Spinal cord (tissue), 10 donors: Measurements from ENCODE around the gene ERFL. TPM values are rescaled to one million over a fixed set of nuclear protein-coding genes. Genes with fewer than 3 reads are reported as not detected.

Experiments
- DNase-seq, 6 donors: peaks; one replicate each; pipeline versions ENCODE4 v3.0.0 to v3.0.0-alpha.2; 2013 to 2015; ENCODE audit warnings: low spot score in 6 of 6, low read depth in 4 of 6
- H3K27ac ChIP-seq: one replicate; pipeline ENCODE4 v1.5.1; 2013; ENCODE audit warnings: low read depth, low read length, control low read depth
- H3K27me3 ChIP-seq: one replicate; pipeline ENCODE4 v1.6.1; 2013; ENCODE audit warnings: low read length; ENCODE audit not compliant: control insufficient read depth, insufficient read depth
- H3K36me3 ChIP-seq: one replicate; pipeline ENCODE4 v1.6.1; 2013; ENCODE audit warnings: low read length; ENCODE audit not compliant: control insufficient read depth, insufficient read depth
- H3K4me1 ChIP-seq: one replicate; pipeline ENCODE4 v1.6.1; 2013; ENCODE audit warnings: low read length; ENCODE audit not compliant: control insufficient read depth, insufficient read depth
- H3K4me3 ChIP-seq: one replicate; pipeline ENCODE4 v1.5.1; 2013; ENCODE audit warnings: low read depth, low read length, control low read depth
- H3K9me3 ChIP-seq: one replicate; pipeline ENCODE4 v1.6.1; 2013; ENCODE audit warnings: low read length; ENCODE audit not compliant: control insufficient read depth, insufficient read depth
- WGBS: methylation state at CpG from one replicate; pipeline ENCODE4 v1.1.5; 2013; ENCODE audit warnings: missing lambda C conversion rate; ENCODE audit not compliant: insufficient coverage; 5-methylcytosine and 5-hydroxymethylcytosine counted together
- polyA plus RNA-seq, 2 donors: library from polyadenylated mRNA; unstranded; fragments of 120-200 nt; gene quantifications; one replicate each; pipeline ENCODE4 v1.2.1, GENCODE V29; 2013; ENCODE audit not compliant: insufficient read length in 2 of 2
- total RNA-seq, 2 donors: library from RNA; depleted of rRNA in 1 of 2; stranded (reverse); fragments of 120-200 nt in 1 of 2; fragments of >200 nt in 1 of 2; gene quantifications; one replicate each; pipeline versions ENCODE4 v1.2.3 to v1.2.4, GENCODE V29; 2013 to 2014
- donor health status: healthy.

ERFL gene
- total and polyA plus RNA-seq, 4 donors = 0.11 to 1.3 (median 0.78) TPM; not detected in 1

DNA sequence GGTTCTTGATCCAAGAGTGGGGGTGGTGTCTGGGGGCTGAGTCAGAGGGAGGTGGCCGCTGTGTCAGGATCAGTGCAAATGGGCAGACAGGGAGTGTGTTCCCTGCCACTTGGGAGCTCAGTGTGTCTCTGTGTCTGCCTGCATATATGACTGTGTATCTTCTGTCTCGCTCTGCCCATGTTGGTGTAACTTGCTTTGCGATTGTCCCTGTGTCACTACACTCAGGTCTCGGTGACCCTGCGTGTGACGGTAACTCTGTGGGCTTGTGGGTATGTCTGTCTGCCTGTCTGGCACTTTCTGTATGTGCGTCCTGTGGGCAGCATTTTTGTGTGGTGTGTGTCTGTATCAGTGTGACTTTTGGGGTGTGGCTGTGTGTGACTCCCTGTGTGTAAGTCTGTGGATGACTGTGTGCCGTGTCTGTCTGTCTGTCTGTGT lies 8.2 kb upstream of the ERFL start:
- WGBS = 80% methylated on average over 8 of the region's 8 CpGs
- peaks cover 29% of the 10 kb centered on the region for H3K4me1 ChIP-seq
- H3K36me3 ChIP-seq = no peaks in the 10 kb centered on the region
- no peaks in the 10 kb centered on the region for H3K9me3 ChIP-seq
- peaks cover 76% of the 10 kb centered on the region for H3K27me3 ChIP-seq
- no peak for DNase-seq
- H3K4me3 ChIP-seq = no peak overlapping the region
- no peak overlapping the region for H3K27ac ChIP-seq

DNA sequence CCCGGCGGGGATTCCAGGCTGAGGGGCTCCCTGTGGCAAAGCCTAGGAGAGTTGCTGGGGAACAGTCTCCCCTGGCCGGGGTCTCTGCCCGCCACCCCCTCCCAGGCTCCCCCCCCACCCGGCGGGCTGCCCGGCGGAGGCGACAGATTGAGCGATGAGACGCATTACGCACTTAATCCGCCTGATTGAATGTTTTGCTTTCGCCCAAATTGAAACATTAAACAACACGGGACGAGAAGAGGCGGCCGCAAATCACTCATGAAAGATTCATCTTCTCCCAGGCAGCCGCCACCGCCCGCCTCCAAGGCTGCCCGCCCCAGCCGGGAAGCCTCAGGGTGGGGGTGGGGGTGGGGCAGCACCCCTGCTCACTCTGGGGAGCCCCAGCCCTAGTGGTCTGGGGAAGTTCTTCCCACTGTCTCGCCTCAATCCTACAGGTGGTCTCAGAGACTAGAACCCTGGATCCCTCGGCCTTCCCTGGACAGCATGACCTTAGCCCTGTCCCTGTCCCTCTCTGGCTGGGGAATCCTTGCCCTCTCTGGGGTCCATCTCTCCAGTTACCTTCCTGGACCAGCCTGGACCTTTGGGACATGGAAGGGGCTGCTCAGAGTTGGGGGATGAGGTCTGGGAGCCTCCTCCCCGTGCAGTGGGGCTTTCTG lies 7.6 kb upstream of the ERFL start:
- H3K4me1 ChIP-seq = peaks cover 24% of the 10 kb centered on the region
- peaks cover 76% of the 10 kb centered on the region for H3K27me3 ChIP-seq
- no peaks in the 10 kb centered on the region for H3K36me3 ChIP-seq

GRCh38 chr19:41934849-41935374 lies 6.7 kb upstream of the ERFL start:
- no peaks in the 10 kb centered on the region for H3K9me3 ChIP-seq
- peak in 2 of 6 donors; percentile 76 to 78 for DNase-seq
- H3K27ac ChIP-seq = no peak overlapping the region
- H3K4me1 ChIP-seq = peaks cover 19% of the 10 kb centered on the region
- H3K36me3 ChIP-seq = no peaks in the 10 kb centered on the region
- H3K4me3 ChIP-seq = no peak overlapping the region
- peaks cover 82% of the 10 kb centered on the region for H3K27me3 ChIP-seq
- WGBS = 27% methylated on average over 6 of the region's 7 CpGs

More for the DNA sequence above, 7.6 kb upstream of the ERFL start:
- Histone ChIP-seq H3K27ac (no peak overlapping the region), H3K4me3 (no peak overlapping the region), H3K9me3 (no peaks in the 10 kb centered on the region)
- 18% methylated on average over 17 of the region's 26 CpGs for whole genome bisulfite sequencing
- no peak for DNase-seq

GRCh38 chr19:41933693-41934426 lies 5.6 kb upstream of the ERFL start:
- DNase-seq = no peak
- H3K4me1 ChIP-seq = peaks cover 20% of the 10 kb centered on the region
- WGBS = 49% methylated on average over 6 of the region's 7 CpGs
- no peak overlapping the region for H3K27ac ChIP-seq
- H3K4me3 ChIP-seq = no peak overlapping the region
- peaks cover 89% of the 10 kb centered on the region for H3K27me3 ChIP-seq
- no peaks in the 10 kb centered on the region for H3K9me3 ChIP-seq
- H3K36me3 ChIP-seq = no peaks in the 10 kb centered on the region

DNA sequence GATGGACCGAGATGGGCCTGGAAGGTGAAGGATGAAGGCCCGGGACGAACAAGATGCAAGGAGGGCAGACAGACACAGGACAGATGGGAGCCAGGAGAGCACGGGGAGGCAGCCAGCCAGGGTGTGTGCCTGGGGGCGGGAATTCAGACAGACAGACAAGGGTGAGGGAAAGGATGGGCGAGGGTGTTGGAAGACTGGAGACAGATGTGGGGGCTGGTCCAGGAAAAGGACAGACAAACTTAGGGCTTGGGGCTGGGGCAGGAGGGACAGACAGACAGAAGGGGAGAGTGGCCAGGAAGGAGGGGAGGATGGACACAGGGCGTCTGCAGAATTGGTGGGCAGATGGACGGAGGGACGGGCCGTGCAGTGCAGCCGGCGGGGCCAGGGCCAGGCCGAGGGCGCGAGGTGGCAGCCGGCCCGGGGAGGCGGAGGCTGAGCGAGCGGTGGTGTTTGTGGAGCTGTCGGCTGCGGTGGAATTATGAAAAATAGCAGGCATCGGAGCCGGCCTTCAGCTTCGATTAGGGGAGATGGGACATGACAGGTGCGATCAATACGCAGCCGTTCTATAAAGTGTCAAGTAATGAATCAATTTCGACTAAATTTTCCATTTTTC lies 4.6 kb upstream of the ERFL start:
- DNase-seq = no peak
- no peaks in the 10 kb centered on the region for H3K36me3 ChIP-seq
- peaks cover 93% of the 10 kb centered on the region for H3K27me3 ChIP-seq
- H3K4me1 ChIP-seq = peaks cover 22% of the 10 kb centered on the region
- no peak overlapping the region for H3K27ac ChIP-seq
- H3K9me3 ChIP-seq = no peaks in the 10 kb centered on the region
- WGBS = 15% methylated on average over 26 of the region's 29 CpGs
- H3K4me3 ChIP-seq = no peak overlapping the region

DNA sequence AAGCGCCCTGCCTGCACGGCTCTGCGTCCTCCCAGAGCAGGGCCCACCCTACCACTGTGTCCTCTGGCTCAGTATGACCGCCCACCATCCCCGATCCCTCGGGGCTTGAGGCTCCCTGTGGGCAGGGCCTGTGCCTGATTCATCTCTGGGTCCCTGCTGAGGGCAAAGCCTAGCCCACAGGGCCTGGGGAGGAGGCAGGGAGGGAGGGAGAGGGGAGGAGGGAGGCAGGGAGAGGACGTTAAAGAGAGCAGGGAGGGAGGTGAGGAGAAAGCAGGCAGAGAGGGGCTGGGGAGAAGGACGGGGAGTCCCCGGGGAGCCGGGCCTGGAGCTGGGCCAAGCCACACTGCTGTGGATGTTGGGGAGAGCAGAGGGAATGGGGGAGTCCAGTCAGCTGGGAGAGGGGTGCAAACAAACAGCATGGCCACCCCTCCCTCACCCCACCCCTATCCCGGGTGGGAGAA lies 4.0 kb upstream of the ERFL start:
- H3K9me3 ChIP-seq = no peaks in the 10 kb centered on the region
- no peak overlapping the region for H3K4me3 ChIP-seq
- 14% methylated on average over 8 of the region's 11 CpGs for WGBS
- no peak overlapping the region for H3K27ac ChIP-seq
- H3K27me3 ChIP-seq = peaks cover 94% of the 10 kb centered on the region
- peaks cover 24% of the 10 kb centered on the region for H3K4me1 ChIP-seq
- no peak for DNase-seq
- H3K36me3 ChIP-seq = no peaks in the 10 kb centered on the region

GRCh38 chr19:41930926-41931592 lies 2.8 kb upstream of the ERFL start:
- 2% methylated on average over 6 of the region's 17 CpGs for WGBS
- Histone ChIP-seq H3K27ac (no peak overlapping the region), H3K4me3 (no peak overlapping the region), H3K9me3 (no peaks in the 10 kb centered on the region), H3K36me3 (no peaks in the 10 kb centered on the region), H3K27me3 (peaks cover 94% of the 10 kb centered on the region), H3K4me1 (peaks cover 24% of the 10 kb centered on the region)
- DNase-seq = peak in 1 of 6 donors; percentile 41

DNA sequence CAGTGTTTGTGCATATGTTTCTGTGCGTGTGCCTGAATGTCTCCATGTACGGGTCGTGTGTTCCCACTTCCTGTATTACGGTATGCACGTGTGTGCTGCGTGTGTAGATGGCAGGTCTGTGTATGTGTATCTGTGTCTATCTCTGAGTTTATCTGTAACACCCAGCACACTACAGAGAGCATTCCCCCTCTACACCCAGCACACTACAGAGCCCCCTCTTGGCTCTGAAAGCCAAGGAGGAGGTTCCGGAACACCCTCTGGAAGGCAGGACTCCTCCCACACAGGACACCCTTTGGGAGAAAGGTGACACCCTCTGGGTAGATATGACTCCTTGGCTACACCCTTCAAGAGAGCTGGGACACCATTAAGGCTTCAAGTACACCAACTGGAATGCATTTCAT lies 2.1 kb upstream of the ERFL start:
- Histone ChIP-seq H3K36me3 (no peaks in the 10 kb centered on the region), H3K9me3 (no peaks in the 10 kb centered on the region), H3K4me1 (peaks cover 22% of the 10 kb centered on the region), H3K27ac (no peak overlapping the region), H3K27me3 (peaks cover 95% of the 10 kb centered on the region), H3K4me3 (no peak overlapping the region)
- no peak for DNase-seq
- WGBS = 23% methylated on average over 3 of the region's 7 CpGs

DNA sequence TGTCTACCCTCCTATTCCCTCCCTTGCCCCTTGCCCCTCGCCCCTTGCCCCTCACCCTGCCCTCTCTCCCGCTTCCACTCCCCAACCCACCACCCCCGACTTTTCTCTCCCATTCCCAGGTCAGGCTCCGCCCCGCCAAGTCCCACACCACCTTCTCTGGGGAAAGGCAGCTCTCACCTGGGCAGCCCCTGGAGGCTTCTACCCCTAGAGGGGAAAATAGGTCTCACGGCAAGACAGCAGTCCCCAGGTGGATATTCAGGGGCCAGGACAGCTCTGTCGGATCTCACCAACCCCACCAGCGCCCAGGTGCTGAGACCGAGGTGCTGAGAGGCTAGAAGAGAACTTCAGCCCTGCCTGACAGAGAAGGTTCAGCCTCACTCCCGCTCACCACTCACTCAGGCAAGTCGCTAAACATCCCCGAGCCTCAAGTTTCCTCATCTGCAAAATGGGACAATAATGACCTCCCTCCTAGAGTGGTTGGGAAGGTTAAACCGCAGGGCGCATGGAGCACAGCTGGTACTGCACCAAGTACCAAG lies 1.4 kb upstream of the ERFL start:
- Histone ChIP-seq H3K4me3 (no peak overlapping the region), H3K36me3 (no peaks in the 10 kb centered on the region), H3K4me1 (peaks cover 22% of the 10 kb centered on the region), H3K27me3 (peaks cover 95% of the 10 kb centered on the region), H3K27ac (no peak overlapping the region), H3K9me3 (no peaks in the 10 kb centered on the region)
- no peak for DNase-seq
- 12% methylated on average over 11 of the region's 14 CpGs for WGBS
